A549 (cell line): ENCODE results near the gene ZNF48. TPM values are rescaled to one million over a fixed set of nuclear protein-coding genes. Genes with fewer than 3 reads are reported as not detected.

Experiments
- polyA plus RNA-seq, 4 experiments: library from polyadenylated mRNA; depleted of rRNA in 3 of 4; stranded (reverse); fragments of >200 nt; fragmentation: RNase III in 1 of 4; extraction: RNeasy Plus Mini Kit Qiagen cat#74134 plus additional on column Dnase treatment in 1 of 4; gene quantifications; 2 replicates in 3 of 4; 3 replicates in 1 of 4; pipeline ENCODE4 v1.2.3, GENCODE V29; 2011 to 2017
- small RNA-seq, 6 experiments: library from RNA; depleted of rRNA; stranded (forward); fragments of <200 nt; gene quantifications; one replicate each; pipeline ENCODE3, GENCODE V24; 2012

Gene ZNF48
- polyA plus RNA-seq, 2 of the 4 experiments (the other 2 are of a cell fraction), result 9.3 to 10.4 TPM

Small RNA genes within 50 kb of the gene (small RNA-seq; reads per million reads assigned to genes)
- gene RF00406, result 0 to 18.5 (median 3.0) reads per million in 6 experiments

Other genes starting within 250 kb of the ZNF48 start
- 0.82 and 0.83 TPM in 2 replicates for gene CORO1A, start 211.8 kb upstream of the ZNF48 start, polyA plus RNA-seq (2011; rRNA removed)
- 4.1 to 5.9 TPM (median 5.3 TPM) in 3 replicates for gene CORO1A, start 211.8 kb upstream of the ZNF48 start, polyA plus RNA-seq (2017; fragmentation: RNase III; extraction: RNeasy Plus Mini Kit Qiagen cat#74134 plus additional on column Dnase treatment)
- 43.9 and 53.8 TPM in 2 replicates for gene BOLA2B, start 201.8 kb upstream of the ZNF48 start, polyA plus RNA-seq (2011; rRNA removed)
- gene BOLA2B, start 201.8 kb upstream of the ZNF48 start, polyA plus RNA-seq (2017; fragmentation: RNase III; extraction: RNeasy Plus Mini Kit Qiagen cat#74134 plus additional on column Dnase treatment), result 236 to 258 TPM (median 244 TPM) in 3 replicates
- gene SLX1A, start 201.5 kb upstream of the ZNF48 start, polyA plus RNA-seq (2011; rRNA removed), result 3.5 and 17.5 TPM in 2 replicates
- gene SLX1A, start 201.5 kb upstream of the ZNF48 start, polyA plus RNA-seq (2017; fragmentation: RNase III; extraction: RNeasy Plus Mini Kit Qiagen cat#74134 plus additional on column Dnase treatment), result 28.0 to 32.2 TPM (median 28.4 TPM) in 3 replicates
- 8.0 and 11.5 TPM in 2 replicates for gene SULT1A3, start 196.2 kb upstream of the ZNF48 start, polyA plus RNA-seq (2011; rRNA removed)
- 7.9 to 8.8 TPM (median 8.3 TPM) in 3 replicates for gene SULT1A3, start 196.2 kb upstream of the ZNF48 start, polyA plus RNA-seq (2017; fragmentation: RNase III; extraction: RNeasy Plus Mini Kit Qiagen cat#74134 plus additional on column Dnase treatment)
- 0.98 and 1.7 TPM in 2 replicates for gene NPIPB13, start 146.9 kb upstream of the ZNF48 start, polyA plus RNA-seq (2011; rRNA removed)
- gene NPIPB13, start 146.9 kb upstream of the ZNF48 start, polyA plus RNA-seq (2017; fragmentation: RNase III; extraction: RNeasy Plus Mini Kit Qiagen cat#74134 plus additional on column Dnase treatment), result 1.00 to 1.5 TPM (median 1.1 TPM) in 3 replicates
- gene CD2BP2, start 40.1 kb upstream of the ZNF48 start, polyA plus RNA-seq (2011; rRNA removed), result 33.9 and 35.6 TPM in 2 replicates
- gene CD2BP2, start 40.1 kb upstream of the ZNF48 start, polyA plus RNA-seq (2017; fragmentation: RNase III; extraction: RNeasy Plus Mini Kit Qiagen cat#74134 plus additional on column Dnase treatment), result 48.5 to 54.5 TPM (median 54.0 TPM) in 3 replicates
- gene TBC1D10B, start 24.9 kb upstream of the ZNF48 start, polyA plus RNA-seq (2011; rRNA removed), result 10.9 and 12.6 TPM in 2 replicates
- gene TBC1D10B, start 24.9 kb upstream of the ZNF48 start, polyA plus RNA-seq (2017; fragmentation: RNase III; extraction: RNeasy Plus Mini Kit Qiagen cat#74134 plus additional on column Dnase treatment), result 21.5 to 24.0 TPM (median 23.2 TPM) in 3 replicates
- not detected in 2 replicates for gene MYL11, start 20.6 kb upstream of the ZNF48 start, polyA plus RNA-seq (2011; rRNA removed)
- gene MYL11, start 20.6 kb upstream of the ZNF48 start, polyA plus RNA-seq (2017; fragmentation: RNase III; extraction: RNeasy Plus Mini Kit Qiagen cat#74134 plus additional on column Dnase treatment), result 0.46 to 0.70 TPM (median 0.55 TPM) in 3 replicates
- gene SEPTIN1, start 12.9 kb upstream of the ZNF48 start, polyA plus RNA-seq (2011; rRNA removed), result 0.13 and 0.17 TPM in 2 replicates
- gene SEPTIN1, start 12.9 kb upstream of the ZNF48 start, polyA plus RNA-seq (2017; fragmentation: RNase III; extraction: RNeasy Plus Mini Kit Qiagen cat#74134 plus additional on column Dnase treatment), result 0.58 to 0.73 TPM (median 0.65 TPM) in 3 replicates
- gene ZNF771, start 12.2 kb downstream of the ZNF48 start, polyA plus RNA-seq (2011; rRNA removed), result 5.0 and 5.7 TPM in 2 replicates
- 6.8 to 7.9 TPM (median 7.2 TPM) in 3 replicates for gene ZNF771, start 12.2 kb downstream of the ZNF48 start, polyA plus RNA-seq (2017; fragmentation: RNase III; extraction: RNeasy Plus Mini Kit Qiagen cat#74134 plus additional on column Dnase treatment)
- gene DCTPP1, start 34.6 kb downstream of the ZNF48 start, polyA plus RNA-seq (2011; rRNA removed), result 105 and 122 TPM in 2 replicates
- gene DCTPP1, start 34.6 kb downstream of the ZNF48 start, polyA plus RNA-seq (2017; fragmentation: RNase III; extraction: RNeasy Plus Mini Kit Qiagen cat#74134 plus additional on column Dnase treatment), result 114 to 121 TPM (median 120 TPM) in 3 replicates
- gene SEPHS2, start 50.5 kb downstream of the ZNF48 start, polyA plus RNA-seq (2011; rRNA removed), result 61.5 and 72.6 TPM in 2 replicates
- 42.8 to 48.9 TPM (median 47.8 TPM) in 3 replicates for gene SEPHS2, start 50.5 kb downstream of the ZNF48 start, polyA plus RNA-seq (2017; fragmentation: RNase III; extraction: RNeasy Plus Mini Kit Qiagen cat#74134 plus additional on column Dnase treatment)
- 0.40 and 0.94 TPM in 2 replicates for gene ITGAL, start 77.3 kb downstream of the ZNF48 start, polyA plus RNA-seq (2011; rRNA removed)
- 0.08 to 0.51 TPM (median 0.17 TPM) in 3 replicates for gene ITGAL, start 77.3 kb downstream of the ZNF48 start, polyA plus RNA-seq (2017; fragmentation: RNase III; extraction: RNeasy Plus Mini Kit Qiagen cat#74134 plus additional on column Dnase treatment)
- gene ZNF768, start 131.1 kb downstream of the ZNF48 start, polyA plus RNA-seq (2011; rRNA removed), result 17.0 and 21.3 TPM in 2 replicates
- gene ZNF768, start 131.1 kb downstream of the ZNF48 start, polyA plus RNA-seq (2017; fragmentation: RNase III; extraction: RNeasy Plus Mini Kit Qiagen cat#74134 plus additional on column Dnase treatment), result 27.3 to 33.6 TPM (median 31.3 TPM) in 3 replicates
- 4.8 and 5.2 TPM in 2 replicates for gene ZNF747, start 139.4 kb downstream of the ZNF48 start, polyA plus RNA-seq (2011; rRNA removed)
- gene ZNF747, start 139.4 kb downstream of the ZNF48 start, polyA plus RNA-seq (2017; fragmentation: RNase III; extraction: RNeasy Plus Mini Kit Qiagen cat#74134 plus additional on column Dnase treatment), result 3.6 to 5.0 TPM (median 4.6 TPM) in 3 replicates
- 2.9 and 3.0 TPM in 2 replicates for gene ZNF764, start 163.0 kb downstream of the ZNF48 start, polyA plus RNA-seq (2011; rRNA removed)
- 3.5 to 4.0 TPM (median 4.0 TPM) in 3 replicates for gene ZNF764, start 163.0 kb downstream of the ZNF48 start, polyA plus RNA-seq (2017; fragmentation: RNase III; extraction: RNeasy Plus Mini Kit Qiagen cat#74134 plus additional on column Dnase treatment)
- gene ZNF688, start 176.3 kb downstream of the ZNF48 start, polyA plus RNA-seq (2011; rRNA removed), result 4.8 and 6.7 TPM in 2 replicates
- 4.6 to 5.4 TPM (median 4.8 TPM) in 3 replicates for gene ZNF688, start 176.3 kb downstream of the ZNF48 start, polyA plus RNA-seq (2017; fragmentation: RNase III; extraction: RNeasy Plus Mini Kit Qiagen cat#74134 plus additional on column Dnase treatment)
- gene ZNF785, start 190.3 kb downstream of the ZNF48 start, polyA plus RNA-seq (2011; rRNA removed), result not detected in 2 replicates
- not detected in 3 replicates for gene ZNF785, start 190.3 kb downstream of the ZNF48 start, polyA plus RNA-seq (2017; fragmentation: RNase III; extraction: RNeasy Plus Mini Kit Qiagen cat#74134 plus additional on column Dnase treatment)
- gene ZNF689, start 215.0 kb downstream of the ZNF48 start, polyA plus RNA-seq (2011; rRNA removed), result 6.8 and 7.1 TPM in 2 replicates
- gene ZNF689, start 215.0 kb downstream of the ZNF48 start, polyA plus RNA-seq (2017; fragmentation: RNase III; extraction: RNeasy Plus Mini Kit Qiagen cat#74134 plus additional on column Dnase treatment), result 6.5 to 7.4 TPM (median 7.0 TPM) in 3 replicates